SK-N-SH (cell line): ENCODE data around the gene CDK5RAP2.

Experiments
- CHD2 ChIP-seq: fragments of 150-350 bp; IDR thresholded peaks from 2 replicates; pipeline ENCODE4 v1.6.1; 2018; ENCODE audit warnings: low read length; ENCODE audit not compliant: partially characterized antibody
- EP300 ChIP-seq, 2 experiments: IDR thresholded peaks; 2 replicates each; pipeline versions ENCODE4 v1.4.0 to v1.6.1; 2012; ENCODE audit warnings: borderline replicate concordance in 1 of 2, low read depth in 1 of 2, low read length in 1 of 2
- EZH2phosphoT487 ChIP-seq: fragments of 200-600 bp; sonication (generic); IDR thresholded peaks from 2 replicates; pipeline ENCODE4 v1.6.1; 2017; ENCODE audit warnings: low read depth, mixed run types, mild to moderate bottlenecking, antibody characterized with exemption, moderate library complexity, borderline replicate concordance
- GATA2 ChIP-seq: sonication (generic); formaldehyde crosslinking; IDR thresholded peaks from 2 replicates; pipeline ENCODE4 v1.5.0; 2020; ENCODE audit warnings: mild to moderate bottlenecking, missing genetic modification reagents
- MEF2A ChIP-seq: IDR thresholded peaks from 2 replicates; pipeline ENCODE4 v1.4.0; 2012; ENCODE audit warnings: low read depth, borderline replicate concordance
- NRF1 ChIP-seq: IDR thresholded peaks from 2 replicates; pipeline ENCODE4 v1.6.1; 2012; ENCODE audit warnings: low read depth, mild to moderate bottlenecking, low read length
- POLR2AphosphoS5 ChIP-seq: IDR thresholded peaks from 2 replicates; pipeline ENCODE4 v1.6.1; 2012; ENCODE audit warnings: low read depth, low read length
- REST ChIP-seq: IDR thresholded peaks from 2 replicates; pipeline ENCODE4 v1.6.1; 2012; ENCODE audit warnings: mild to moderate bottlenecking, low read depth, low read length, moderate library complexity
- RFX5 ChIP-seq: IDR thresholded peaks from 2 replicates; pipeline ENCODE4 v1.6.1; 2012; ENCODE audit warnings: mild to moderate bottlenecking, improper control_type of control experiment, low read length
- SIN3A ChIP-seq: IDR thresholded peaks from 2 replicates; pipeline ENCODE4 v1.6.1; 2012; ENCODE audit warnings: low read depth, mild to moderate bottlenecking, low read length, moderate library complexity, borderline replicate concordance
- TAF1 ChIP-seq: IDR thresholded peaks from 2 replicates; pipeline ENCODE4 v1.6.1; 2012; ENCODE audit warnings: low read depth, mild to moderate bottlenecking, low read length, moderate library complexity, borderline replicate concordance
- TEAD4 ChIP-seq: IDR thresholded peaks from 2 replicates; pipeline ENCODE4 v1.4.0; 2012; ENCODE audit warnings: mild to moderate bottlenecking, borderline replicate concordance; ENCODE audit not compliant: insufficient read depth
- YY1 ChIP-seq: IDR thresholded peaks from 2 replicates; pipeline ENCODE4 v1.4.0; 2012; ENCODE audit warnings: low read depth, mild to moderate bottlenecking
- TF ChIP-seq, protein P1 (sequence below): fragments of 200-600 bp; sonication (generic); IDR thresholded peaks from 2 replicates; pipeline ENCODE4 v1.6.1; 2017; ENCODE audit warnings: antibody characterized with exemption, mild to moderate bottlenecking, moderate library complexity

DNA sequence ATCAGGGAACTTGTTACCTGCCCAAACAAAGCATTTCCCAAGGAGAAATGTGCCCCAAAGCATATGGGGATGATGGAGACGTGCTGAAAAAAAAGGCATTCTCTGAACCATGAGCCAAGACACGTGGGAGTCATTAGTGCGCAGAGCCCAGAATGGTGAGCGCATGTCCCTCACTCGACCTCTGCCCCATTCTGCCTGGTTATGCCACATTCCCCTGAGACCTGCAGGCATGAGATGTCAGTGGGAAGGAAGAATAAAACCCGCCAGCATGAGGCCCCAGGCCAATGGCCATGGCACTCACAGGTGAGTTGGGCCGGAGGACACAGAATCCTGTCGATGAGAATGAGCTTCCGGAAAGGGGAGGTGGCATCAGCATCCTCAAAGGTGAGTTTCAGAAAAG, 228.9 kb downstream of the CDK5RAP2 start:
- TF ChIP-seq, protein P1, sequence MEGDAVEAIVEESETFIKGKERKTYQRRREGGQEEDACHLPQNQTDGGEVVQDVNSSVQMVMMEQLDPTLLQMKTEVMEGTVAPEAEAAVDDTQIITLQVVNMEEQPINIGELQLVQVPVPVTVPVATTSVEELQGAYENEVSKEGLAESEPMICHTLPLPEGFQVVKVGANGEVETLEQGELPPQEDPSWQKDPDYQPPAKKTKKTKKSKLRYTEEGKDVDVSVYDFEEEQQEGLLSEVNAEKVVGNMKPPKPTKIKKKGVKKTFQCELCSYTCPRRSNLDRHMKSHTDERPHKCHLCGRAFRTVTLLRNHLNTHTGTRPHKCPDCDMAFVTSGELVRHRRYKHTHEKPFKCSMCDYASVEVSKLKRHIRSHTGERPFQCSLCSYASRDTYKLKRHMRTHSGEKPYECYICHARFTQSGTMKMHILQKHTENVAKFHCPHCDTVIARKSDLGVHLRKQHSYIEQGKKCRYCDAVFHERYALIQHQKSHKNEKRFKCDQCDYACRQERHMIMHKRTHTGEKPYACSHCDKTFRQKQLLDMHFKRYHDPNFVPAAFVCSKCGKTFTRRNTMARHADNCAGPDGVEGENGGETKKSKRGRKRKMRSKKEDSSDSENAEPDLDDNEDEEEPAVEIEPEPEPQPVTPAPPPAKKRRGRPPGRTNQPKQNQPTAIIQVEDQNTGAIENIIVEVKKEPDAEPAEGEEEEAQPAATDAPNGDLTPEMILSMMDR = no peak
- no peak for TF ChIP-seq EZH2phosphoT487
- TF ChIP-seq SIN3A = no peak
- no peak for TF ChIP-seq YY1
- TF ChIP-seq GATA2 = no peak
- no peak for TF ChIP-seq NRF1
- no peak for TF ChIP-seq POLR2AphosphoS5
- TF ChIP-seq EP300 (IDR thresholded peaks at IDR 0.05; ENCODE audit: borderline replicate concordance in 1 of 2, low read depth in 1 of 2, low read length in 1 of 2) = no peak
- TF ChIP-seq TEAD4 = no peak
- no peak for TF ChIP-seq RFX5
- no peak for TF ChIP-seq CHD2
- no peak for TF ChIP-seq TAF1
- no peak for TF ChIP-seq MEF2A
- no peak for TF ChIP-seq REST
